ENCODE results near the gene USP24.
"Not testable (repeated sequence)": the region's sequence is repeated elsewhere in the genome, so short reads cannot be mapped to it uniquely, and the experiment has no call there.

The USP24 gene

GRCh38 chr1:55031098-55031497 is 184.1 kb downstream of the USP24 start:
- H3K9ac ChIP-seq (ENCODE audit: low read depth, low read length); H3K9me3 ChIP-seq (ENCODE audit: control insufficient read depth, insufficient read depth, low read length); H3K4me1 ChIP-seq (ENCODE audit: insufficient read depth, low read length); H3K36me3 ChIP-seq (ENCODE audit: insufficient read depth, low read length): not testable (repeated sequence)

DNA sequence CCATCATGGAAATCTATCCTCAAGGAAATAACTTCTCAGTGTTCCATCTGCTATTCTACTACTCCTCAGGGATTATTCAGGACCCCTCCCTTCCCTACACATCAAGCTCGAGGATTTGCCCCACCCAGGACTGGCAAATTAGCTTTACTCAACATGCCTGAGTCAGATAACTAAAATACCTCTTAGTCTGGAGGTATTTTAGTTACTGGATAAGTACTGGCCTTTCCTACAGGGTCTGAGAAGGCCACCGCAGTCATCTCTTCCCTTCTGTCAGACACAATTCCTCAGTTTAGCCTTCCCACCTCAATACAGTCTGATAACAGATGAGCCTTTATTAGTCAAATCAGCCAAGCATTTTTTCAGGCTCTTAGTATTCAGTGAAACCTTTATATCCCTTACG is 188.5 kb downstream of the USP24 start:
- not testable (repeated sequence) for H3K9me3 ChIP-seq (ENCODE audit: control insufficient read depth, insufficient read depth, low read length); H3K36me3 ChIP-seq (ENCODE audit: insufficient read depth, low read length); H3K9ac ChIP-seq (ENCODE audit: low read depth, low read length); H3K4me1 ChIP-seq (ENCODE audit: insufficient read depth, low read length)

- H3K36me3 ChIP-seq (ENCODE audit: insufficient read depth, low read length); H3K9ac ChIP-seq (ENCODE audit: low read depth, low read length); H3K9me3 ChIP-seq (ENCODE audit: control insufficient read depth, insufficient read depth, low read length); H3K4me1 ChIP-seq (ENCODE audit: insufficient read depth, low read length): not testable (repeated sequence)
Measured at GRCh38 chr1:55024163-55024562, 191.0 kb downstream of the USP24 start.

DNA sequence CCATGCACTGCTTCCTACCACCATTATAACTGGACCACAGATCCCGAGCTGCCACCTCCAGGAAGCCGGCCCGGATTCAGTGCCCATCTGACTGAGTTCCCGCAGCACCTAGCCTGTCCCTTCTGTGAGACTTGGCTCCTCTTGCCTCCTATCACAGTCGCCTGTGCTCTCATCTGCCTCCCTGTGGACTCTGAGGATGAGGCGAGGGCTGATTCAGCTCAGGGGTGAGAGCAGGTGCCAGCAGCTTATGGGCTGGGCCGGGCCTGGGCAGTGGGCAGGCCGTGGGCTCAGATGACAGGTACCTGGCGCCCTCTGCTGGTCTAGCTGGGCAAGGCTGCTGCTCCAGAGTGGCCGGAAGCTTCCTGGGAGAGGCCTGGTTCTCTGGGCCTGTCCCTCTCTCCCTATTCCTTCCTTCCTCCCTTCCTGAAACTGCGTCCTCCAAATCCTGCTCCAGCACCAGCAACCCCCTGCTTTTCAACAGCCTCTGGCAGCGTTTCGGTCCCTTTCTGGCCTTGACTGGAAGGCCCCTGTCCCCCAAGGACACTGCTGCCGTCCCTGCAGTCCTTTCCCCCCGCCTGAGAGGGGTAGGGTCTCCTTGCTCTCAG is 193.1 kb downstream of the USP24 start:
- no peaks in the 10 kb centered on the region for H3K9me3 ChIP-seq (ENCODE audit: control insufficient read depth, insufficient read depth, low read length)
- no peak overlapping the region for H3K9ac ChIP-seq (ENCODE audit: low read depth, low read length)
- H3K36me3 ChIP-seq (ENCODE audit: insufficient read depth, low read length) = no peaks in the 10 kb centered on the region
- no peaks in the 10 kb centered on the region; the same call in 1 of the 2 replicates for H3K4me1 ChIP-seq (ENCODE audit: insufficient read depth, low read length)

DNA sequence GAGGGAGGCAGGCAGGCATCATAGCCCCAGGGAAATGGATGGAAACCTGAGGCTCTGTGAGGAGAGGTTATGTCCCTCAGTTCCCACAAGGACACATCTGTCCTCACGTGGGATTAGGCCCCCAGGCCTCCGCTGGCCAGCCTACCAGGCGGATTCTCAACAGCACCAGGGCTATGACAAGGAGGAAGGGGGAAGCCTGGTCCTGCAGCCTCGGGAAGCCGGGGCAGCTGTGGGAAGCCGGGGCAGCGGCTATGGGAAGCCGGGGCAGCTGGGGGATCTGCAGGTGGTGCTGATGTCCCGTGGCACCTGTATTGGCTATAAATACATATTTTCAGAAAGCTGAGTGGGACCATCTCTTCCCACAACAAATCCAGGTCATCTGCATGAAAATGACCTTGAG is 196.8 kb downstream of the USP24 start:
- Histone ChIP-seq H3K36me3 (ENCODE audit: insufficient read depth, low read length) (no peaks in the 10 kb centered on the region), H3K4me1 (ENCODE audit: insufficient read depth, low read length) (no peaks in the 10 kb centered on the region; the same call in 1 of the 2 replicates), H3K9me3 (ENCODE audit: control insufficient read depth, insufficient read depth, low read length) (no peaks in the 10 kb centered on the region), H3K9ac (ENCODE audit: low read depth, low read length) (no peak overlapping the region)
